Endothelial cell of umbilical vein (primary cell): ENCODE results near the gene NPPC. TPM values are rescaled to one million over a fixed set of nuclear protein-coding genes. Genes with fewer than 3 reads are reported as not detected.

ENCODE experiments used
- BruUV-seq: library from RNA; stranded (reverse); fragments of 400-500 nt; replicated peaks from 2 replicates; lab custom pipeline; 2021; lab: Mats Ljungman, UMichigan
- CTCF ChIA-PET: fragments of 300-600, 350-600 bp; sonication (Branson Sonifier 250); formaldehyde crosslinking; loops from one replicate; lab custom pipeline; 2021; ENCODE audit warnings: antibody characterized with exemption, inconsistent platforms; lab: Charles Lee
- POLR2A ChIA-PET: fragments of 300-600, 350-600 bp; sonication (Branson Sonifier 250); formaldehyde crosslinking; loops from one replicate; lab custom pipeline; 2021; ENCODE audit warnings: antibody characterized with exemption, inconsistent platforms; lab: Charles Lee
- DNase-seq: peaks from one replicate; pipeline ENCODE4 v3.0.0-alpha.2; 2011; ENCODE audit warnings: low read depth, low spot score
- FAIRE-seq: peaks from 2 replicates; lab custom pipeline; 2011; peaks lifted over from hg19 to GRCh38; lab: Jason Lieb, UNC
- H2AFZ ChIP-seq: 2 replicates; pipeline ENCODE4 v1.6.0; 2012; ENCODE audit warnings: low read depth, low read length, control low read depth, inconsistent platforms
- H3K27ac ChIP-seq: 2 replicates; pipeline ENCODE4 v1.5.1; 2011; ENCODE audit warnings: low read depth, mild to moderate bottlenecking, control low read depth, low read length, moderate library complexity; ENCODE audit not compliant: insufficient read depth
- H3K27me3 ChIP-seq, 2 experiments: 2 replicates each; pipeline versions ENCODE4 v1.6.0 to v1.6.1; 2011; ENCODE audit warnings: low read length in 2 of 2, mixed read lengths in 1 of 2; ENCODE audit not compliant: control insufficient read depth in 2 of 2, insufficient read depth in 2 of 2
- H3K36me3 ChIP-seq, 2 experiments: 2 replicates in 1 of 2; 3 replicates in 1 of 2; pipeline ENCODE4 v1.5.1; 2011; ENCODE audit warnings: low read length in 2 of 2, mild to moderate bottlenecking in 1 of 2, moderate library complexity in 1 of 2; ENCODE audit not compliant: control insufficient read depth in 2 of 2, insufficient read depth in 2 of 2; ENCODE audit errors: extremely low read depth in 1 of 2
- H3K4me1 ChIP-seq: 3 replicates; pipeline ENCODE4 v1.5.1; 2011; ENCODE audit warnings: mild to moderate bottlenecking, low read length; ENCODE audit not compliant: control insufficient read depth, insufficient read depth; ENCODE audit errors: extremely low read depth
- H3K4me2 ChIP-seq: 2 replicates; pipeline ENCODE4 v1.6.1; 2011; ENCODE audit warnings: low read length, control low read depth, mixed read lengths; ENCODE audit not compliant: insufficient read depth
- H3K4me3 ChIP-seq, 3 experiments: fragments of 200-600 bp in 1 of 3; sonication (generic), shearing (Covaris generic) in 1 of 3; replicated peaks in 1 of 3; 2 replicates each; pipeline ENCODE4 v1.5.1; 2011 to 2016; ENCODE audit warnings: control low read depth in 3 of 3, low read length in 3 of 3, mild to moderate bottlenecking in 2 of 3, inconsistent platforms in 1 of 3, low read depth in 1 of 3, moderate library complexity in 1 of 3; ENCODE audit not compliant: insufficient read depth in 1 of 3
- H3K79me2 ChIP-seq: 2 replicates; pipeline ENCODE4 v1.6.0; 2012; ENCODE audit warnings: low read length, inconsistent platforms; ENCODE audit not compliant: control insufficient read depth, insufficient read depth
- H3K9ac ChIP-seq: replicated peaks from 2 replicates; pipeline ENCODE3; 2011; ENCODE audit warnings: low read length, control low read depth; ENCODE audit not compliant: insufficient read depth; ENCODE audit errors: extremely low read depth
- H3K9me1 ChIP-seq: replicated peaks from 3 replicates; pipeline ENCODE4 v1.6.0; 2011; ENCODE audit warnings: mild to moderate bottlenecking, low read length; ENCODE audit not compliant: control insufficient read depth, insufficient read depth; ENCODE audit errors: extremely low read depth
- H3K9me3 ChIP-seq: replicated peaks from 2 replicates; pipeline ENCODE4 v1.5.1; 2012; ENCODE audit warnings: low read length, inconsistent platforms; ENCODE audit not compliant: control insufficient read depth, insufficient read depth
- H4K20me1 ChIP-seq: replicated peaks from 2 replicates; pipeline ENCODE3; 2011; ENCODE audit warnings: mild to moderate bottlenecking, low read length; ENCODE audit not compliant: control insufficient read depth, insufficient read depth; ENCODE audit errors: extremely low read depth
- CTCF ChIP-seq, 2 donors: IDR thresholded peaks; 1 replicate in 1 of 2; 2 replicates in 1 of 2; pipeline ENCODE4 v1.5.1; 2011; ENCODE audit warnings: low read length in 2 of 2, mild to moderate bottlenecking in 2 of 2, moderate library complexity in 2 of 2, control low read depth in 1 of 2, inconsistent platforms in 1 of 2, low read depth in 1 of 2; ENCODE audit not compliant: insufficient read depth in 1 of 2; ENCODE audit errors: extremely low read depth in 1 of 2
- EZH2 ChIP-seq: IDR thresholded peaks from 2 replicates; pipeline ENCODE4 v1.6.1; 2012; ENCODE audit warnings: borderline replicate concordance, low read depth, mild to moderate bottlenecking, moderate library complexity, low read length, inconsistent platforms; ENCODE audit not compliant: severe bottlenecking
- FOS ChIP-seq: IDR thresholded peaks from 2 replicates; pipeline ENCODE4 v1.6.1; 2011; ENCODE audit warnings: mild to moderate bottlenecking, low read length, moderate library complexity, borderline replicate concordance; ENCODE audit not compliant: insufficient read depth
- GATA2 ChIP-seq: IDR thresholded peaks from 2 replicates; pipeline ENCODE4 v1.7.0; 2011; ENCODE audit warnings: low read depth, mild to moderate bottlenecking, moderate library complexity, mixed read lengths, low read length; ENCODE audit not compliant: insufficient read length, insufficient read depth
- JUN ChIP-seq: IDR thresholded peaks from 2 replicates; pipeline ENCODE4 v1.6.1; 2011; ENCODE audit warnings: borderline replicate concordance, low read depth; ENCODE audit not compliant: insufficient read length, insufficient read depth
- MAX ChIP-seq: IDR thresholded peaks from 2 replicates; pipeline ENCODE4 v1.6.1; 2011; ENCODE audit not compliant: insufficient read depth, insufficient read length
- MYC ChIP-seq: IDR thresholded peaks from one replicate; pipeline ENCODE4 v1.6.1; 2011; ENCODE audit warnings: mild to moderate bottlenecking, low read depth, low read length
- POLR2A ChIP-seq: IDR thresholded peaks from 2 replicates; pipeline ENCODE4 v1.6.1; 2012; ENCODE audit warnings: low read depth, mild to moderate bottlenecking, control low read depth, low read length
- POLR2AphosphoS5 ChIP-seq: IDR thresholded peaks from 2 replicates; pipeline ENCODE4 v1.6.1; 2012; ENCODE audit warnings: low read depth, mild to moderate bottlenecking, control low read depth, low read length, moderate library complexity; ENCODE audit not compliant: insufficient read depth
- dilution Hi-C: fragments of 300-500 bp; cut with MboI; formaldehyde crosslinking; loops from one replicate; pipeline ENCODE4 v1.15.0; 2019; ENCODE audit warnings: low sequenced_read_pairs; ENCODE audit not compliant: extremely low pct_ligation_motif_present
- intact Hi-C: fragments of 100-400 bp; cut with micrococcal nuclease; formaldehyde crosslinking; loops from one replicate; pipeline ENCODE4 v1.10.0; 2022
- microRNA counts: library from miRNA; unstranded; fragments of <30 nt; microRNA quantifications from one replicate; lab custom pipeline; 2016
- microRNA-seq: library from miRNA; unstranded; fragments of <30 nt; microRNA quantifications from one replicate; pipeline ENCODE4 v1.2.0, GENCODE V29; 2021; ENCODE audit warnings: borderline number of aligned reads, borderline replicate concordance
- polyA plus RNA-seq, 4 experiments: library from polyadenylated mRNA; depleted of rRNA in 3 of 4; stranded (reverse) in 3 of 4; unstranded in 1 of 4; fragments of >200 nt; gene quantifications; 2 replicates each; pipeline versions ENCODE4 v1.2.1 to v1.2.3, GENCODE V29; 2011 to 2012; ENCODE audit warnings: missing spikeins in 1 of 4
- small RNA-seq: library from RNA; depleted of rRNA; stranded (forward); fragments of <200 nt; gene quantifications from one replicate; pipeline ENCODE3, GENCODE V24; 2012; ENCODE audit warnings: low replicate concordance, low read depth; ENCODE audit not compliant: insufficient read depth, insufficient read length
- total RNA-seq: library from RNA; stranded (reverse); gene quantifications from 2 replicates; pipeline ENCODE4 v1.2.3, GENCODE V29; 2021

NPPC gene
- total and polyA plus RNA-seq, 2 donors (not counting 3 experiments of a cell fraction or from before 2014, with no cell fraction given) = not detected

GRCh38 chr2:231874944-231875343 lies 51.3 kb downstream of the NPPC start:
- no peak overlapping the region for H3K27ac ChIP-seq
- FAIRE-seq (no peak), DNase-seq (no peak)
- dilution Hi-C loops = no loop called here
- no peak overlapping the region for H3K4me2 ChIP-seq
- H3K4me1 ChIP-seq = no peaks in the 10 kb centered on the region
- TF ChIP-seq EZH2 = no peak
- no peak for TF ChIP-seq CTCF (IDR thresholded peaks at IDR 0.05; ENCODE audit: extremely low read depth in 1 of 2, insufficient read depth in 1 of 2, low read depth in 1 of 2, low read length in 2 of 2)
- no peak for TF ChIP-seq MYC
- no peak for TF ChIP-seq POLR2AphosphoS5
- no peak for TF ChIP-seq POLR2A
- TF ChIP-seq MAX = no peak
- TF ChIP-seq JUN = no peak
- no peak for TF ChIP-seq GATA2
- TF ChIP-seq FOS = no peak
- H3K4me3 ChIP-seq = no peak overlapping the region
- POLR2A ChIA-PET = no interaction called here
- H4K20me1 ChIP-seq = no peaks in the 10 kb centered on the region
- no peak overlapping the region for H2AFZ ChIP-seq
- no peak overlapping the region for H3K9ac ChIP-seq
- intact Hi-C loops = no loop called here
- CTCF ChIA-PET = interaction anchor here (0.6 kb wide), 1 partner anchor 31 kb away, joined by 3 read pairs; no protein-coding TSS in a partner anchor
- no peaks in the 10 kb centered on the region for H3K36me3 ChIP-seq
- no peaks in the 10 kb centered on the region for H3K9me3 ChIP-seq
- no peaks in the 10 kb centered on the region for H3K9me1 ChIP-seq
- H3K79me2 ChIP-seq = no peaks in the 10 kb centered on the region
- peaks cover 0 to 2% of the 10 kb centered on the region in 2 experiments for H3K27me3 ChIP-seq
- no TSS peak for BruUV-seq

MicroRNAs within 50 kb of the gene (microRNA counts, 767-probe panel; counts per million panel counts)
- 723 counts per million, percentile 96 among the panel's probes with 10 or more counts for microRNA hsa-miR-1471 (lab: Ali Mortazavi, UCI)

Small RNAs within 50 kb of the gene (microRNA-seq; reads per million reads assigned to microRNA genes)
- not detected for gene MIR1471

Small RNAs within 50 kb of the gene (small RNA-seq; reads per million reads assigned to genes)
- gene MIR1471 = not detected

Other genes with a start within 250 kb of the NPPC start
- gene PTMA, start 217.9 kb downstream of the NPPC start, total RNA-seq = 1,418 and 1,488 TPM in 2 replicates
- gene PTMA, start 217.9 kb downstream of the NPPC start, polyA plus RNA-seq = 273 and 404 TPM in 2 replicates
- 23.8 and 24.3 TPM in 2 replicates for gene PDE6D, start 145.1 kb downstream of the NPPC start, total RNA-seq
- 36.8 and 38.6 TPM in 2 replicates for gene PDE6D, start 145.1 kb downstream of the NPPC start, polyA plus RNA-seq
- 42.4 and 50.3 TPM in 2 replicates for gene COPS7B, start 140.0 kb downstream of the NPPC start, total RNA-seq
- 59.2 and 60.2 TPM in 2 replicates for gene COPS7B, start 140.0 kb downstream of the NPPC start, polyA plus RNA-seq
- gene DIS3L2, start 35.3 kb upstream of the NPPC start, total RNA-seq = 31.2 and 31.5 TPM in 2 replicates
- gene DIS3L2, start 35.3 kb upstream of the NPPC start, polyA plus RNA-seq = 14.6 and 16.0 TPM in 2 replicates